Upper lobe of left lung (tissue), 4 donors: Measurements from ENCODE around the gene FXYD6.

Experiments
- CTCF ChIP-seq, 6 experiments: fragments of 450-650 bp in 4 of 6; fragments of 200-600 bp in 2 of 6; sonication (generic) in 2 of 6; IDR thresholded peaks; one replicate each; pipeline ENCODE4 v1.5.1; 2016 to 2019; ENCODE audit warnings: antibody characterized with exemption in 6 of 6
- EP300 ChIP-seq, 4 donors: sonication (generic); formaldehyde crosslinking; IDR thresholded peaks; one replicate each; pipeline ENCODE4 v1.5.1; 2017; ENCODE audit warnings: antibody characterized with exemption in 4 of 4, control low read depth in 2 of 4
- POLR2A ChIP-seq, 4 donors: fragments of 450-650 bp; IDR thresholded peaks; one replicate each; pipeline ENCODE4 v1.5.1; 2016 to 2017; ENCODE audit warnings: antibody characterized with exemption in 4 of 4, mild to moderate bottlenecking in 2 of 4

DNA sequence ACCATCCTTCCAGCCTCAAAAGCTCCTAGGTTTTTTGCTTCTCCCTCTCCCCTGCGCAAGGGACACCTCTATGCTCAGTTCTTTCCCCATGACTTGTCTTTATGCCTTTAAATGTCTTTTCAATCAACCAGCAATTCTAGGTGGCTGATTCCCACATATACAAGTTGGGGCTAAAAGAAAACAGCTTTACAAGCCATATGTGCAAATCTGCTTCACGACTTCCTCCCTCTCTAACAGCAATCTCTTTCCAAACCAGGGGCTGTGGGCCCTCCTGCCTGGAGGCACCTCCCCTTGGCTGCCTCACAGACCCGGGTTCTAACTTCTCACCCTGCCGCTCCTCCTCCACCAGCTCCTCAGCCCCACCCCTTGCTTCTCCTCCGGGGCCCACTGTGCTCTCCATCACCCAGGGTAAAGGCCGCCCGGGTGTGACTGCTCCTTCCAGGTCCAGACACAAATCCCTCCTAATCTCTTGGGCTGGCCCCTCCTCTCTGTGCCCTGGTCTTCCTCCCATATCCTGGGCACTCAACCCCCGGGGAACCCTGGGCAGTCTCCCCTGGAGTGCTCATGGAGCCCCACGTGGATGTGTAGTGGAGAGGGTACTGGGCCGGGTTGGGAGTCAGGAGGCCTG is 38.6 kb upstream of the FXYD6 start:
- TF ChIP-seq CTCF (IDR thresholded peaks at IDR 0.05) (no peak), POLR2A (IDR thresholded peaks at IDR 0.05) (no peak), EP300 (IDR thresholded peaks at IDR 0.05) (no peak)
